ENCODE measurements around the gene ALG8. TPM values are rescaled to one million over a fixed set of nuclear protein-coding genes. Genes with fewer than 3 reads are reported as not detected.

The ALG8 gene
- total RNA-seq, 1 donor = 38.4 TPM

- peak; percentile 78 for DNase-seq (ENCODE audit: insufficient read length, low spot score, missing footprints)
- Histone ChIP-seq H3K4me1 (ENCODE audit: insufficient read depth, low read length) (peaks cover 10% of the 10 kb centered on the region), H3K36me3 (ENCODE audit: insufficient read depth, low read length) (peaks cover 15% of the 10 kb centered on the region), H3K79me2 (ENCODE audit: insufficient read depth, low read length) (peaks cover 23% of the 10 kb centered on the region), H3K4me2 (ENCODE audit: insufficient read depth, low read length) (no peak overlapping the region), H3K4me3 (ENCODE audit: insufficient read depth, low read length) (no peak overlapping the region), H4K20me1 (ENCODE audit: insufficient read depth, low read length) (no peaks in the 10 kb centered on the region), H3K27me3 (ENCODE audit: insufficient read depth, low read length) (no peaks in the 10 kb centered on the region), H2AFZ (ENCODE audit: low read length) (no peak overlapping the region), H3K9me3 (ENCODE audit: low read depth, low read length) (no peaks in the 10 kb centered on the region), H3K27ac (ENCODE audit: low read depth, low read length) (peak overlapping the region; percentile 33)
- no peak for TF ChIP-seq CTCF (IDR thresholded peaks at IDR 0.05; ENCODE audit: extremely low read depth, low read depth, low read length)
These were observed 7.5 kb downstream of the ALG8 start for GRCh38 chr11:78131956-78132355.

GRCh38 chr11:78127403-78127802 is 12.0 kb downstream of the ALG8 start:
- no peak for DNase-seq (ENCODE audit: insufficient read length, low spot score, missing footprints)
- Histone ChIP-seq H3K4me2 (ENCODE audit: insufficient read depth, low read length) (no peak overlapping the region), H4K20me1 (ENCODE audit: insufficient read depth, low read length) (no peaks in the 10 kb centered on the region), H3K27me3 (ENCODE audit: insufficient read depth, low read length) (no peaks in the 10 kb centered on the region), H3K79me2 (ENCODE audit: insufficient read depth, low read length) (peaks cover 10% of the 10 kb centered on the region), H3K27ac (ENCODE audit: low read depth, low read length) (no peak overlapping the region), H3K4me3 (ENCODE audit: insufficient read depth, low read length) (no peak overlapping the region), H2AFZ (ENCODE audit: low read length) (no peak overlapping the region), H3K36me3 (ENCODE audit: insufficient read depth, low read length) (peaks cover 9% of the 10 kb centered on the region), H3K9me3 (ENCODE audit: low read depth, low read length) (no peaks in the 10 kb centered on the region), H3K4me1 (ENCODE audit: insufficient read depth, low read length) (peaks cover 7% of the 10 kb centered on the region)
- no peak for TF ChIP-seq CTCF (IDR thresholded peaks at IDR 0.05; ENCODE audit: extremely low read depth, low read depth, low read length)

GRCh38 chr11:78112582-78113275 is 26.7 kb downstream of the ALG8 start:
- no peak overlapping the region for H3K4me3 ChIP-seq (ENCODE audit: insufficient read depth, low read length)
- no peak overlapping the region for H2AFZ ChIP-seq (ENCODE audit: low read length)
- no peak overlapping the region for H3K27ac ChIP-seq (ENCODE audit: low read depth, low read length)
- H4K20me1 ChIP-seq (ENCODE audit: insufficient read depth, low read length) = no peaks in the 10 kb centered on the region
- peaks cover 19% of the 10 kb centered on the region for H3K36me3 ChIP-seq (ENCODE audit: insufficient read depth, low read length)
- H3K79me2 ChIP-seq (ENCODE audit: insufficient read depth, low read length) = no peaks in the 10 kb centered on the region
- no peak for TF ChIP-seq CTCF (IDR thresholded peaks at IDR 0.05; ENCODE audit: extremely low read depth, low read depth, low read length)
- H3K4me1 ChIP-seq (ENCODE audit: insufficient read depth, low read length) = no peaks in the 10 kb centered on the region
- DNase-seq (ENCODE audit: insufficient read length, low spot score, missing footprints) = no peak
- no peaks in the 10 kb centered on the region for H3K9me3 ChIP-seq (ENCODE audit: low read depth, low read length)
- no peaks in the 10 kb centered on the region for H3K27me3 ChIP-seq (ENCODE audit: insufficient read depth, low read length)
- H3K4me2 ChIP-seq (ENCODE audit: insufficient read depth, low read length) = no peak overlapping the region

GRCh38 chr11:78111298-78111697 is 28.1 kb downstream of the ALG8 start:
- no peak overlapping the region for H3K4me3 ChIP-seq (ENCODE audit: insufficient read depth, low read length)
- H3K4me2 ChIP-seq (ENCODE audit: insufficient read depth, low read length) = no peak overlapping the region
- TF ChIP-seq CTCF (IDR thresholded peaks at IDR 0.05; ENCODE audit: extremely low read depth, low read depth, low read length) = no peak
- H3K36me3 ChIP-seq (ENCODE audit: insufficient read depth, low read length) = peaks cover 19% of the 10 kb centered on the region
- no peaks in the 10 kb centered on the region for H3K4me1 ChIP-seq (ENCODE audit: insufficient read depth, low read length)
- H3K27ac ChIP-seq (ENCODE audit: low read depth, low read length) = no peak overlapping the region
- H3K9me3 ChIP-seq (ENCODE audit: low read depth, low read length) = no peaks in the 10 kb centered on the region
- H3K79me2 ChIP-seq (ENCODE audit: insufficient read depth, low read length) = no peaks in the 10 kb centered on the region
- DNase-seq (ENCODE audit: insufficient read length, low spot score, missing footprints) = no peak
- no peak overlapping the region for H2AFZ ChIP-seq (ENCODE audit: low read length)
- no peaks in the 10 kb centered on the region for H3K27me3 ChIP-seq (ENCODE audit: insufficient read depth, low read length)
- H4K20me1 ChIP-seq (ENCODE audit: insufficient read depth, low read length) = no peaks in the 10 kb centered on the region
